ENCODE data around the gene DENND6B. TPM values are rescaled to one million over a fixed set of nuclear protein-coding genes. Genes with fewer than 3 reads are reported as not detected.
"Not testable (repeated sequence)": the region's sequence is repeated elsewhere in the genome, so short reads cannot be mapped to it uniquely, and the experiment has no call there.

Gene DENND6B
- total RNA-seq, 1 donor from 2014 or later, result 1.4 TPM

GRCh38 chr22:50325444-50326224 is 1.2 kb downstream of the DENND6B start:
- no peak overlapping the region for H3K27ac ChIP-seq
- TF ChIP-seq CTCF (IDR thresholded peaks at IDR 0.05), result no peak
- H3K36me3 ChIP-seq, result no peaks in the 10 kb centered on the region
- no peaks in the 10 kb centered on the region for H3K9me3 ChIP-seq
- intact Hi-C loops (cut with DNase I), result no loop called here
- H3K27me3 ChIP-seq, result no peaks in the 10 kb centered on the region
- DNase-seq (ENCODE audit: low spot score in 2 of 2), result no peak
- peaks cover 10% of the 10 kb centered on the region in 2 donors for H3K4me1 ChIP-seq
- peak overlapping the region in 1 of 2 donors; percentile 87 for H3K4me3 ChIP-seq

GRCh38 chr22:50323900-50324299 is 2.9 kb downstream of the DENND6B start:
- peaks cover 10% of the 10 kb centered on the region in 2 donors for H3K4me1 ChIP-seq
- H3K27me3 ChIP-seq, result no peaks in the 10 kb centered on the region
- intact Hi-C loops (cut with DNase I), result no loop called here
- H3K27ac ChIP-seq, result no peak overlapping the region
- DNase-seq (ENCODE audit: low spot score in 2 of 2), result no peak
- TF ChIP-seq CTCF (IDR thresholded peaks at IDR 0.05), result no peak
- no peak overlapping the region for H3K4me3 ChIP-seq
- H3K9me3 ChIP-seq, result no peaks in the 10 kb centered on the region
- H3K36me3 ChIP-seq, result no peaks in the 10 kb centered on the region

GRCh38 chr22:50322382-50323104 is 4.3 kb downstream of the DENND6B start:
- H3K4me1 ChIP-seq; H3K27me3 ChIP-seq; H3K4me3 ChIP-seq; H3K27ac ChIP-seq; H3K9me3 ChIP-seq; DNase-seq (ENCODE audit: low spot score in 2 of 2); H3K36me3 ChIP-seq; intact Hi-C loops (cut with DNase I): not testable (repeated sequence)

DNA sequence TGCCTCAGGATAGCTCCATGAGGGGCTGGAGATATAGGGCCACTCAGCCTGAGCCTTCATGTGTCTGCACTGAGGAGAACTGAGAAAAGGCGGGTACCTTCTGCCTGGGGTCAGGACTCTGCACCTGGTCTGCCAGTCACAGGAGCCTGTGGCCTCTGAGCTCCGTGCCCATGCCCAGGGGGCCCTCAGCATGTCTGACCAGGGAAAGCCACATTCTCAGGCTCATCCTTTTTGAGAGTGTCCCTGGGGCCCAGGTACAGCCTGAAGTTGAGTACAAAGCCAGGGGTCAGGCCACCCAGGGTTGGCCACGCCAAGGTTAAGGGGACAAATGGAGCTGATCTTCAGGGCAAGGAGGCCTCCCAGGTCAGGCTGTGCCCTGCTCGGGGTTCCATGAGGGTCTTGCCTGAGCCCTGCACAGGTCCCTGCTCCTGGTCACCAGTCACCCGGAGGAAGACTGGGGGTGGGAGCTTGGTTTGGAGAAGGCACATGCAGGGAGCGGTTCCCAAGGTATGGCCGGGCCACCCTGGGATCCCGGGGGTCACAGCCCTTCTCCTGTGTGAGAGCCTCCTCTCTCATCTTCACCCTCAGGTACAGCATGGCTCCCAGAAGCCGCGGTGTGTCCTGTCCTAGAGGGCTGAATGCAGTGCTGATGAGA is 6.0 kb downstream of the DENND6B start:
- intact Hi-C loops (cut with DNase I), result no loop called here
- Histone ChIP-seq H3K27ac (no peak overlapping the region), H3K27me3 (no peaks in the 10 kb centered on the region), H3K9me3 (no peaks in the 10 kb centered on the region), H3K4me3 (no peak overlapping the region), H3K36me3 (no peaks in the 10 kb centered on the region), H3K4me1 (no peaks in the 10 kb centered on the region)
- DNase-seq (ENCODE audit: low spot score in 2 of 2), result no peak
- no peak for TF ChIP-seq CTCF (IDR thresholded peaks at IDR 0.05)

- Histone ChIP-seq H3K36me3 (no peaks in the 10 kb centered on the region), H3K4me3 (no peak overlapping the region)
- intact Hi-C loops (cut with DNase I), result no loop called here
Measured at GRCh38 chr22:50320116-50320515, 6.7 kb downstream of the DENND6B start.

More at GRCh38 chr22:50320116-50320515, 6.7 kb downstream of the DENND6B start:
- no peaks in the 10 kb centered on the region for H3K27me3 ChIP-seq
- H3K9me3 ChIP-seq, result no peaks in the 10 kb centered on the region
- no peak for TF ChIP-seq CTCF (IDR thresholded peaks at IDR 0.05)
- no peaks in the 10 kb centered on the region for H3K4me1 ChIP-seq
- no peak overlapping the region for H3K27ac ChIP-seq
- no peak for DNase-seq (ENCODE audit: low spot score in 2 of 2)

Data from ascending aorta (tissue), 2 donors.